K562 (cell line): ENCODE measurements around the gene SET. TPM values are rescaled to one million over a fixed set of nuclear protein-coding genes. Genes with fewer than 3 reads are reported as not detected.

Experiments used
- CHD1 ChIP-seq: fragments of 200-600 bp; sonication (generic); IDR thresholded peaks from one replicate; pipeline ENCODE4 v1.6.1; 2012; ENCODE audit warnings: mild to moderate bottlenecking, moderate library complexity, low read length, inconsistent platforms
- FOXK1 ChIP-seq: sonication (generic); formaldehyde crosslinking; IDR thresholded peaks from 2 replicates; pipeline ENCODE4 v1.8.0; 2022; ENCODE audit warnings: missing genetic modification reagents, mild to moderate bottlenecking, borderline replicate concordance
- IRF2 ChIP-seq: sonication (generic); formaldehyde crosslinking; IDR thresholded peaks from 2 replicates; pipeline ENCODE4 v1.8.1; 2022; ENCODE audit warnings: mild to moderate bottlenecking, missing genetic modification reagents
- MXD1 ChIP-seq: fragments of 250-450 bp; sonication (Bioruptor Pico); IDR thresholded peaks from 2 replicates; pipeline ENCODE4 v1.8.0; 2021; ENCODE audit warnings: borderline replicate concordance, mild to moderate bottlenecking, moderate library complexity; ENCODE audit not compliant: poor library complexity, severe bottlenecking
- NFIC ChIP-seq: fragments of 450-650 bp; IDR thresholded peaks from 2 replicates; pipeline ENCODE4 v1.6.1; 2017; ENCODE audit warnings: mild to moderate bottlenecking, inconsistent platforms
- ZNF551 ChIP-seq: fragments of 250-450 bp; sonication (Bioruptor Pico); IDR thresholded peaks from 2 replicates; pipeline ENCODE4 v1.5.0; 2021; ENCODE audit warnings: mild to moderate bottlenecking, moderate library complexity
- polyA plus RNA-seq, 8 experiments: library from polyadenylated mRNA; depleted of rRNA in 4 of 8; stranded (reverse) in 5 of 8; unstranded in 3 of 8; fragments of >200 nt; fragmentation: Nextera tagmentation in 2 of 8; fragmentation: Illumina TruSeq in 1 of 8; extraction: Ambion mirVana in 2 of 8; extraction: Trizol in 1 of 8; gene quantifications; 2 replicates each; pipeline versions ENCODE4 v1.2.1 to v1.2.3, GENCODE V29; 2011 to 2014; ENCODE audit warnings: inconsistent platforms in 1 of 8, missing spikeins in 1 of 8
- total RNA-seq, 7 experiments: library from RNA; depleted of rRNA in 6 of 7; stranded (reverse); fragments of >200 nt in 6 of 7; fragmentation: Illumina TruSeq in 2 of 7; extraction: Trizol in 2 of 7; gene quantifications; 2 replicates each; pipeline versions ENCODE4 v1.2.1 to v1.2.3, GENCODE V29; 2011 to 2021; ENCODE audit warnings: low replicate concordance in 1 of 7
- TF ChIP-seq, protein P1 (sequence below), 3 experiments: fragments of 200-800 bp in 1 of 3; fragments of 250-450 bp in 1 of 3; fragments of 450-650 bp in 1 of 3; sonication (Bioruptor Pico) in 1 of 3; sonication (Bioruptor generic) in 1 of 3; formaldehyde crosslinking in 1 of 3; IDR thresholded peaks; 2 replicates each; pipeline versions ENCODE4 v1.6.1 to v1.8.0; 2016 to 2022; ENCODE audit warnings: mild to moderate bottlenecking in 2 of 3, missing genetic modification characterization in 2 of 3, missing compliant biosample characterization in 1 of 3, moderate library complexity in 1 of 3
- TF ChIP-seq, protein P2 (sequence below), 2 experiments: IDR thresholded peaks; 2 replicates each; pipeline ENCODE4 v1.6.1; 2011; ENCODE audit warnings: borderline replicate concordance in 1 of 2, control low read depth in 1 of 2, low read depth in 1 of 2, low read length in 1 of 2, mild to moderate bottlenecking in 1 of 2, mixed read lengths in 1 of 2, moderate library complexity in 1 of 2; ENCODE audit not compliant: insufficient read depth in 1 of 2, insufficient read length in 1 of 2, poor library complexity in 1 of 2, severe bottlenecking in 1 of 2; ENCODE audit errors: extremely low read depth in 1 of 2
- TF ChIP-seq, protein P3 (sequence below): fragments of 450-650 bp; formaldehyde crosslinking; IDR thresholded peaks from 2 replicates; pipeline ENCODE4 v1.4.0; 2022; ENCODE audit warnings: mild to moderate bottlenecking, moderate library complexity

The SET gene
- total and polyA plus RNA-seq, 9 of the 15 experiments (the other 6 are each of a cell fraction or from before 2014, with no cell fraction given) = 404 to 1,447 (median 907) TPM

DNA sequence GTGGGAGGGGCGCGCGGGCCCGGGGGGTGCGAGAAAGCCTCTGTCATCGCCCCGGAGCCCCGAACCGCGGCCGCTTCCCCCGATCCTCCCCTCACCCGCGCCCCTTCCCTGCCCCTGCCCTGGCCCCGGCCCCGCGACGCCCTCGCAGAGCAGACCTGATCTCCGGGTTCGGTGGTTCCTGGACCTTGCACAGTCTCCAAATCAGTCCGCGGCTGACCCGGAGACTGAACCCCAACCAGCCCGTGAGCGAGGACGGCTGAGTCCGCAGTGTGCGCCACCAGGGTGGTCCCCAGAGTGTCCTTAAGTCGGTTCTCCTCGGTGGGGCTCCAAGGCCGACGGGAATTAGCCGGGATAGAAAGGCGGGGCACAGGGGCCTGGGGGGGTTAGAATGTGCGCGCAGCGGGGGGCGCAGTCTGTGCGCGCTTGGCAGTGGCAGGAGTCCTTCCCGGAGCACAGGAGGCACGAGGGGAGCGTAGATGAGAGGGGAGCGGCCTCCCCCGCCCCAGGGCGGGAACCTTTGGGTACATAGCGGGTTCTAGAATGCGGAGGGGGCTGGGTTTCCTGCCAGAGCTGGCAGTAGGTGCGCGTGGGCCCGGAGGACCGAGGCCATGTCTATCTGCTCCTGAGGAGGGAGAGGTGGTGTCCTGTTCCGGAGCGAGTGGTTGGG is 14.1 kb downstream of the SET start (continued):
- TF ChIP-seq, protein P1, sequence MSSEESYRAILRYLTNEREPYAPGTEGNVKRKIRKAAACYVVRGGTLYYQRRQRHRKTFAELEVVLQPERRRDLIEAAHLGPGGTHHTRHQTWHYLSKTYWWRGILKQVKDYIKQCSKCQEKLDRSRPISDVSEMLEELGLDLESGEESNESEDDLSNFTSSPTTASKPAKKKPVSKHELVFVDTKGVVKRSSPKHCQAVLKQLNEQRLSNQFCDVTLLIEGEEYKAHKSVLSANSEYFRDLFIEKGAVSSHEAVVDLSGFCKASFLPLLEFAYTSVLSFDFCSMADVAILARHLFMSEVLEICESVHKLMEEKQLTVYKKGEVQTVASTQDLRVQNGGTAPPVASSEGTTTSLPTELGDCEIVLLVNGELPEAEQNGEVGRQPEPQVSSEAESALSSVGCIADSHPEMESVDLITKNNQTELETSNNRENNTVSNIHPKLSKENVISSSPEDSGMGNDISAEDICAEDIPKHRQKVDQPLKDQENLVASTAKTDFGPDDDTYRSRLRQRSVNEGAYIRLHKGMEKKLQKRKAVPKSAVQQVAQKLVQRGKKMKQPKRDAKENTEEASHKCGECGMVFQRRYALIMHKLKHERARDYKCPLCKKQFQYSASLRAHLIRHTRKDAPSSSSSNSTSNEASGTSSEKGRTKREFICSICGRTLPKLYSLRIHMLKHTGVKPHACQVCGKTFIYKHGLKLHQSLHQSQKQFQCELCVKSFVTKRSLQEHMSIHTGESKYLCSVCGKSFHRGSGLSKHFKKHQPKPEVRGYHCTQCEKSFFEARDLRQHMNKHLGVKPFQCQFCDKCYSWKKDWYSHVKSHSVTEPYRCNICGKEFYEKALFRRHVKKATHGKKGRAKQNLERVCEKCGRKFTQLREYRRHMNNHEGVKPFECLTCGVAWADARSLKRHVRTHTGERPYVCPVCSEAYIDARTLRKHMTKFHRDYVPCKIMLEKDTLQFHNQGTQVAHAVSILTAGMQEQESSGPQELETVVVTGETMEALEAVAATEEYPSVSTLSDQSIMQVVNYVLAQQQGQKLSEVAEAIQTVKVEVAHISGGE (CRISPR knock-in tag; IDR thresholded peaks at IDR 0.05) = no peak; a peak in 1 of 6 replicates
- TF ChIP-seq ZNF551 (CRISPR knock-in tag) (no peak), NFIC (no peak), FOXK1 (CRISPR knock-in tag) (no peak), IRF2 (no peak), CHD1 (peak; percentile 39), MXD1 (no peak)
- TF ChIP-seq, protein P2, sequence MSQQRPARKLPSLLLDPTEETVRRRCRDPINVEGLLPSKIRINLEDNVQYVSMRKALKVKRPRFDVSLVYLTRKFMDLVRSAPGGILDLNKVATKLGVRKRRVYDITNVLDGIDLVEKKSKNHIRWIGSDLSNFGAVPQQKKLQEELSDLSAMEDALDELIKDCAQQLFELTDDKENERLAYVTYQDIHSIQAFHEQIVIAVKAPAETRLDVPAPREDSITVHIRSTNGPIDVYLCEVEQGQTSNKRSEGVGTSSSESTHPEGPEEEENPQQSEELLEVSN (IDR thresholded peaks at IDR 0.05; ENCODE audit: borderline replicate concordance in 1 of 2, extremely low read depth in 1 of 2, insufficient read depth in 1 of 2, insufficient read length in 1 of 2, low read depth in 1 of 2, low read length in 1 of 2, poor library complexity in 1 of 2, severe bottlenecking in 1 of 2) = peak in 1 of 2 experiments; percentile 53
- TF ChIP-seq, protein P3, sequence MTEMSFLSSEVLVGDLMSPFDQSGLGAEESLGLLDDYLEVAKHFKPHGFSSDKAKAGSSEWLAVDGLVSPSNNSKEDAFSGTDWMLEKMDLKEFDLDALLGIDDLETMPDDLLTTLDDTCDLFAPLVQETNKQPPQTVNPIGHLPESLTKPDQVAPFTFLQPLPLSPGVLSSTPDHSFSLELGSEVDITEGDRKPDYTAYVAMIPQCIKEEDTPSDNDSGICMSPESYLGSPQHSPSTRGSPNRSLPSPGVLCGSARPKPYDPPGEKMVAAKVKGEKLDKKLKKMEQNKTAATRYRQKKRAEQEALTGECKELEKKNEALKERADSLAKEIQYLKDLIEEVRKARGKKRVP (CRISPR knock-in tag) = no peak
